ENCODE measurements around the gene OXGR1.
A peak's percentile ranks its signal among the peaks of the same experiment; 100 is the strongest.

Gene OXGR1

GRCh38 chr13:96963786-96964475 is 30.3 kb downstream of the OXGR1 start:
- DNase-seq (ENCODE audit: low spot score), result no peak

GRCh38 chr13:96960379-96960778 is 33.9 kb downstream of the OXGR1 start:
- no peak for DNase-seq (ENCODE audit: low spot score)

GRCh38 chr13:96958286-96958891 is 35.9 kb downstream of the OXGR1 start:
- DNase-seq (ENCODE audit: low spot score), result peak; percentile 53

GRCh38 chr13:96952595-96952994 is 41.7 kb downstream of the OXGR1 start:
- no peak for DNase-seq (ENCODE audit: low spot score)

- DNase-seq (ENCODE audit: low spot score), result no peak
Measured at GRCh38 chr13:96948127-96948526, 46.1 kb downstream of the OXGR1 start.

GRCh38 chr13:96947343-96947910 is 46.8 kb downstream of the OXGR1 start:
- no peak for DNase-seq (ENCODE audit: low spot score)

- DNase-seq (ENCODE audit: low spot score), result no peak
Measured at GRCh38 chr13:96946709-96947311, 47.5 kb downstream of the OXGR1 start.

- no peak for DNase-seq (ENCODE audit: low spot score)
Measured at GRCh38 chr13:96940961-96941360, 53.3 kb downstream of the OXGR1 start.

GRCh38 chr13:96935901-96936300 is 58.4 kb downstream of the OXGR1 start:
- no peak for DNase-seq (ENCODE audit: low spot score)
